ENCODE measurements around the gene TBXA2R.
"Not testable (repeated sequence)": the region's sequence is repeated elsewhere in the genome, so short reads cannot be mapped to it uniquely, and the experiment has no call there.

TBXA2R gene

GRCh38 chr19:3595521-3596061, 11.1 kb downstream of the TBXA2R start:
- FAIRE-seq: no peak

DNA sequence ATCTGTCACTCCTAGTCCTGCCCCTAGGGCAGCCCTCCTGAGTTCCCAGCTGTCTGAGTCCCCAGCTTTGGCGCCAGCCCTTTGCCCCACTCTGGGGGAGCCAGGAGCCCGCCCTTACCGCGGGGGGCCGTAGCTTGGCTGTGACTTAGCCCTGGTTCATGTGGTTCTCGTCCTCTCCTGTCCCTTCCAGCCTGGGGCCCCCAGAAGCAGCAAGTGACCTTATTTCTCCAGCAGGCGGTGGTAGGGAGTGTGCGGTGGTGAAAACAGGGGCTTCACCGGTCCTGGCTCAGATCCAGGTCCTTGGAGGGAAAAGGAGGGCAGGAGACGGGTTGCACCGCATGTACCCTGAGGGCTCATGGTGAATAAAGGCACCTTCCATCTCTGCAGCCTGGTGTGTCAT, 13.5 kb downstream of the TBXA2R start:
- FAIRE-seq: no peak
- TF ChIP-seq POLR2A (IDR thresholded peaks at IDR 0.05; ENCODE audit: low read depth, low read length): no peak
- no peak for DNase-seq (ENCODE audit: insufficient read length, low spot score)

More at GRCh38 chr19:3595521-3596061, 11.1 kb downstream of the TBXA2R start:
- no peak for TF ChIP-seq POLR2A (IDR thresholded peaks at IDR 0.05; ENCODE audit: low read depth, low read length)
- no peak for DNase-seq (ENCODE audit: insufficient read length, low spot score)

DNA sequence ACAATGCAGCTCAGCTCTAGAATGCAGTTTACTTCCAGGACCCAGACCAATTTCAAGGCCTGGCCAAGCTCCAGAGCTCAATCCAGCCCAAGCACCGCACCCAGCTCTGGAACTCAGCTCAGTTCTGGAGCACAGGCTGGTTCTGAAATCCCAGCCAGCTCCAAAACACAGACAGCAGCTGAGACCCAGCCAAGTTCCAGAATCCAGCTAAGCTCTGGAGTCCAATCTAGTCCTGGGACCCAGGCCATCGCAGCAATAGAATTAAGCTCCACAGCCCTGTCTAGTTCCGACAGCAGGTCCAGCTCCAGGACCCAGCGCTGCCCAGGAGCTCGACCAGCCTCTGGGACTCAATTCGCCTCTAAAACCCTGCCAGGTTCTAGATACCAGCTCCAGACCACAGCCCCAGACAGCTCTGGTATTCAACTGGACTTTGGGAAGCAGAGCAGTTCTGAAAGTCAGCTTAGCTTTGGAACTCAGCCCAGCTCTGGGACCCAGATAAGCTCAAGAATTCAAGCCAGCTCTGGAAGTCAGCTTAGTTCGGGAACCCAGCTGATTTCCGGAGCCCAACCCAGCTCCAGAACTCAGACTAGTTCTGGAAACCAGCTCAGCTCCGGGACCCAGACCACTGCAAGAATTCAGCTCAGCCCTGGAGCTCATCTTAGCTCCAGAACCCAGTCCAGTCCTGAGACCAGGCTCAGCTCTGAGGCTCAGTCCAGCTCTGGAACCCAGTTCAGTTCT, 14.6 kb downstream of the TBXA2R start:
- DNase-seq (ENCODE audit: insufficient read length, low spot score): no peak
- FAIRE-seq: no peak
- TF ChIP-seq POLR2A (IDR thresholded peaks at IDR 0.05; ENCODE audit: low read depth, low read length): no peak

GRCh38 chr19:3590991-3591659, 15.6 kb downstream of the TBXA2R start:
- TF ChIP-seq POLR2A (IDR thresholded peaks at IDR 0.05; ENCODE audit: low read depth, low read length): no peak
- DNase-seq (ENCODE audit: insufficient read length, low spot score) (no peak), FAIRE-seq (no peak)

GRCh38 chr19:3589949-3590348, 16.7 kb downstream of the TBXA2R start:
- no peak for TF ChIP-seq POLR2A (IDR thresholded peaks at IDR 0.05; ENCODE audit: low read depth, low read length)
- DNase-seq (ENCODE audit: insufficient read length, low spot score) (no peak), FAIRE-seq (no peak)

DNA sequence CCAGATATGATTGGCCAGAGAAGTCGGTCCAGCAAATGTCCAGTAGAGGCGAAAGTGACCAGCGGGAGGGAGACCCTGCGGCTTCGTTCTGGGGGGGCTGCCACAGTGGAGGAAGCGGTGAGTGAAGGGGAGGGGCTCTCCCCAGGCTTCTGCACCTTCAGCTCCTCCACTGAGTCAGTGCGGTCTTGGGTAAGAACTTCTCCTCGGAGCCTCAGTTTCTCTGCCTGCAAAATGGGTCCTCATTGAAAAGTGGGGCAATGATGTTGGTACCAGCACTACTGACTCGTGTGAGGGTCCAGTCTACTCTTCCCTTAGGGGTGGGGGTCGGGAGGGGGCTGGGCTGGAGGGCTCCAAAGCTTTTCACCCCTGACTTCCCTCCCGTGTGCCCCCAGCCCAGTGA, 17.2 kb downstream of the TBXA2R start:
- TF ChIP-seq POLR2A (IDR thresholded peaks at IDR 0.05; ENCODE audit: low read depth, low read length): no peak
- DNase-seq (ENCODE audit: insufficient read length, low spot score) (no peak), FAIRE-seq (no peak)

DNA sequence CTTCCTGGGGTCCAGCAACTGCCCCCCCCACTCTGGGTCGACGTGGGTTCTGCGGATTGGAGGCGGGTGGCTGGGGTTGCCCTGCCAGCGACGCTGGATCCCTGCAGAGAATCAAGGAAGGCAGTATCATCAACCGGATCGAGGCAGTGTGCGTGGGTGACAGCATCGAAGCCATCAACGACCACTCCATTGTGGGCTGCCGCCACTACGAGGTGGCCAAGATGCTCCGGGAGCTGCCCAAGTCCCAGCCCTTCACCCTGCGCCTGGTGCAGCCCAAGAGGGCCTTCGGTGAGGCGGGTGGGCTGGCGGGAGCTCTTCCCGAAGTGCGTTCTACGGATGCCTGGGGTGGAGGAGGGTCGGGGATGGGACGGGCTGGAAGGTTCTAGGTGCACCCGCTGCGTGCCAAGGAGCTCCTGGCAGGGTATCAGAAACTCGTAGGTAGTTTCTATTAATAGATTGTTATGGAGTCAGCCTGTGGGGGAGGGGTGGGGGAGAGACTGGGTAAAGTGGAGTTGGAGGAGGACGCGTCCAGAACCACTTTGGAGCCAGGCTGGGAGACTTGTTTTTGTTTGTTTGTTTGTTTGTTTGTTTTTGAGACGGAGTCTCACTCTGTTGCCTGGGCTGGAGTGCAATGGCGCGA, 19.8 kb downstream of the TBXA2R start:
- no peak for TF ChIP-seq POLR2A (IDR thresholded peaks at IDR 0.05; ENCODE audit: low read depth, low read length)
- no peak for DNase-seq (ENCODE audit: insufficient read length, low spot score)
- no peak for FAIRE-seq

- FAIRE-seq: no peak
- TF ChIP-seq POLR2A (IDR thresholded peaks at IDR 0.05; ENCODE audit: low read depth, low read length): no peak
Observed at GRCh38 chr19:3586127-3586626, 20.5 kb downstream of the TBXA2R start.

DNA sequence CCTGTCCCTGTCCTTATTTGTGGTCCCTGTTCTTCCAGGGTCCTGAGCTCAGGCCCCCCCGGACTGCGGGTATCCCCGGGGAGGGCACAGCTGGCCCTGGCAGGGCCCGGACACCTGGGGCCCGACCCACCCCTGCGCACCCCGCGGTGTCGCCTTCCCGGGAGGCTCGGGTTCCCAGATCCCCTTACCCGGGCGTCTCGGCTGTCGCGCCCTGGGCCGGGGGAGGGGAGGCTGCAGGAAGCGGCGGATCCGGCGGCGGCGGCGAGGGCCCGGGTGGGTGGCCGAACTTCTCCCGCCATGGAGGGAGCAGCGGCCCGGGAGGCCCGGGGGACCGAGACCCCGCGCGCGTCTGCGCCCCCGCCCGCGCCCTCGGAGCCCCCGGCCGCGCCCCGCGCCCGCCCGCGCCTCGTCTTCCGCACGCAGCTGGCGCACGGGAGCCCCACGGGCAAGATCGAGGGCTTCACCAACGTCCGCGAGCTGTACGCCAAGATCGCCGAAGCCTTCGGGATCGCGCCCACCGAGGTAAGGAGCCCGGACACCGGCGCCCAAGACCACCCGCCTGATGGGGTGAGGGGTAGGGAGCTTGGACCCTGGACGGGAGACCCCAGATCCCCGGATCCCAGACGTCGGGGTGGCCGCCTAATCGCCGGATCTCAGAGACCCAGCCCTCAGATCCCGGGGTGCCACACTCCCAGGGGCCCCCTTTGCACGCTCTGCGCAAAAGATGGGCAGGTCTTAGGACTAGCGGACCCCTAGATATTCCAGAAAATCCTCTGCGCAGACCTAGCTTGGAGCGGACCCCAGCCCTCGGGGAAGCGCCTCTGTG, 21.2 kb downstream of the TBXA2R start, which contains the start of gene GIPC3:
GIPC3 (plus strand) TSS at position 178 of the 826 bp plus-strand sequence; CDS start at position 298, 120 bp downstream.
- DNase-seq (ENCODE audit: insufficient read length, low spot score) (no peak), FAIRE-seq (no peak)
- TF ChIP-seq POLR2A (IDR thresholded peaks at IDR 0.05; ENCODE audit: low read depth, low read length): no peak

More at GRCh38 chr19:3586127-3586626, 20.5 kb downstream of the TBXA2R start:
- DNase-seq (ENCODE audit: insufficient read length, low spot score): no peak

DNA sequence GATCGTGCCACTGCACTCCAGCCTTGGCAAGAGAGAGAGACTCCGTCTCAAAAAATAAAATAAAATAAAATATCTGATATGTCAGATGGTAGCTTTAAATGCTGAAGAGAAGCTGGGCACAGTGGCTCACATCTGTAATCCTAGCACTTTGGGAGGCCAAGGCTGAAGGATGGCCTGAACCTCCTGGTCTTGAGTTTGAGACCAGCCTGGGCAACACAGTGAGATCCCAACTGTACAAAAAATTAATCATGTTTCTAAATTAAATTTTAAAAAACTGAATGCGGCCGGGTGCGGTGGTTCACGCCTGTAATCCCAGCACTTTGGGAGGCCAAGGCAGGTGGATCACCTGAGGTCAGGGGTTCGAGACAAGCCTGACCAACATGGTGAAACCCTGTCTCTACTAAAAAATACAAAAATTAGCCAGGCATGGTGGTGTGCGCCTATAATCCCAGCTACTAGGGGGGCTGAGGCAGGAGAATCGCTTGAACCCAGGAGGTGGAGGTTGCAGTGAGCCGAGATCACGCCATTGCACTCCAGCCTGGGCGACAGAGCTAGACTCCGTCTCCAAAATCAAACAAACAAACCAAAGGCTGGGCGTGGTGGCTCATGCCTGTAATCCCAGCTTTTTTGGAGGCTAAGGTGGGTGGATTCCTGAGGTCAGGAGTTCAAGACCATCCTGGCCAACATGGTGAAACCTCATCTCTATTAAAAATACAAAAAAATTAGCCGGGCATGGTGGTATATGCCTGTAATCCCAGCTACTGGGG, 22.5 kb downstream of the TBXA2R start:
- not testable (repeated sequence) for FAIRE-seq; DNase-seq (ENCODE audit: insufficient read length, low spot score)

DNA sequence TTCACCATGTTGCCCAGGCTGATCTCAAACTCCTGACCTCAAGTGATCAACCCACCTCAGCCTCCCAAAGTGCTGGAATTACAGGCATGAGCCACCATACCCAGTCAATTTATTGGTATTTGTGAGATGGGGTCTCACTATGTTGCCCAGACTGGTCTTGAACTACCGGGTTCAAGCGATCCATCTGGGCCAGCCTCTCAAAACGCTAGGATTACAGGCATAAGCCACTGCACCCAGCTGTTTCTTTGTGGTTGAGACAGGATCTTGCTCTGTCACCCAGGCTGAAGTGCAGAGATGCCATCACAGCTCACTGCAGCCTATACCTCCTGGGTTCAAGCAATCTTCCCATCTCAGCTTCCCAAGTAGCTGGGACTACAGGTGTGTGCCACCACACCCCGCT, 24.9 kb downstream of the TBXA2R start:
- DNase-seq (ENCODE audit: insufficient read length, low spot score); FAIRE-seq: not testable (repeated sequence)

DNA sequence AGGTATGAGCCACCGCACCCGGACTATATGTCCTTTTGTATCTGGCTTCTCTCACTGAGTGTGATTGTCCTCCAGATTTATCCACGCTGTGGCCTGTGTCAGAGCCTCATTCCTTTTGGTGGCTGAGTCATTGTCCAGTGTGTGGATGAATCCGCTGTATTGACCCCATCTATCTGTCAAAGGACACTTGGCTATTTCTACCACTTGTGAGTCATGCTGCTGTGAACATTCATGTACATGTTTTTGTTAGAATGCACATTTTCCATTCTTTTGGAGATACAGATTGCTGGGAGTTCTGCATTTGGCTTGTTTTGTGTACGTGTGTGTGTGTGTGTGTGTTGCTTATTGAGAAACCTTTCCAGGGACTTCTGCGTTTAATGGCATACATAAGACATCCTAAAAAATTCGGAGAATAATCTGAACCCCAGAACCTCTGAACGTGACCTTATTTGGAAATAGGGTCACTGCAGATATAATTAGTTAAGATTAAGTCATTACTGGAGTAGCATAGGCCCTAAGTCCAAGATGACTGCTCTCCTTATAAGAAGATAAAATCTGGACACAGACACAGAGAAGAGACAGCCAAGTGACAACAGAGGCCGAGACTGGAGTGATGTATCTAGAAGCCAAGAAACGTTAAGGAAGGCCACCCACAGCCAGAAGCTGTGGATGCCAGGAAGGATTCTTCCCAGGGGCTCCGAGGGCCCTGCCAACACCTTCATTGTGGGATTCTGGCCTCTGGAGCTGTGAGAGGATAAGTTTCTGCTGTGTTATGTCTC, 26.3 kb downstream of the TBXA2R start:
- TF ChIP-seq POLR2A (IDR thresholded peaks at IDR 0.05; ENCODE audit: low read depth, low read length): no peak
- DNase-seq (ENCODE audit: insufficient read length, low spot score): peak; percentile 94
- peak; percentile 94 for FAIRE-seq
